ENCODE data around the gene MTCL1. TPM values are rescaled to one million over a fixed set of nuclear protein-coding genes. Genes with fewer than 3 reads are reported as not detected.

Gene MTCL1
- total and polyA plus RNA-seq, 10 of the 15 experiments (the other 5 are each of a cell fraction or from before 2014, with no cell fraction given) = 0.03 to 0.36 (median 0.13) TPM; not detected in 4

DNA sequence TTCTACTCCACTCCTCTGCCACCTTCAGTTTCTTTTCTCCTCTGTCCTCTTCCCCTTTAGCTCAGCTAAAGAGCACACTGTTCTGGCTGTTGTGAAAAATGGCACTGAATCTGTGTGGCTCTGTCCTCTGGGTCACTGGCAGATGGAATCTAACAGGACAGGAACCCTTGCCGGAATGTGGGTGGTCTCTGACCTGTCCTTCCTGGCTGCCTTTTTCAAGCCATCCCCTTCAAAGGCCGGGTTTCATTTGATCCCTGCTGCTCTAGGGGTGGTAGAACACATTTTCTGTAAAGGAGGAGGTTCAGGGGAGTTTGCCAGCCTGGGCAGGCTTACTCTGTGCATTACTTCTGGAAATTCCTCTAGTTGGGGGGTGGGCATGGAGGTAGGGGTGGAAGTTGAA, 29.9 kb downstream of the MTCL1 start:
- Histone ChIP-seq H3K79me2 (ENCODE audit: control insufficient read depth, insufficient read depth, low read length) (no peaks in the 10 kb centered on the region), H3K9ac (ENCODE audit: control insufficient read depth, insufficient read depth, low read length) (no peak overlapping the region), H3K9me3 (replicated peaks; ENCODE audit: control insufficient read depth, insufficient read depth, low read length) (no peaks in the 10 kb centered on the region), H3K36me3 (ENCODE audit: control insufficient read depth in 2 of 2, insufficient read depth in 2 of 2, low read length in 1 of 2) (no peaks in the 10 kb centered on the region), H2AFZ (ENCODE audit: control insufficient read depth, low read depth, low read length) (no peak overlapping the region), H3K4me2 (ENCODE audit: control insufficient read depth, insufficient read depth) (no peak overlapping the region), H3K27ac (ENCODE audit: control insufficient read depth, insufficient read depth) (no peak overlapping the region), H4K20me1 (ENCODE audit: control insufficient read depth, insufficient read depth) (no peaks in the 10 kb centered on the region), H3K4me1 (ENCODE audit: control insufficient read depth, insufficient read depth, low read length) (no peaks in the 10 kb centered on the region), H3K27me3 (replicated peaks in 1 of 2; ENCODE audit: control insufficient read depth in 2 of 2, insufficient read depth in 2 of 2, low read length in 1 of 2) (no peaks in the 10 kb centered on the region; a peak in 1 of 4 replicates), H3K4me3 (no peak overlapping the region)
- no peak for FAIRE-seq
- intact Hi-C loops (cut with micrococcal nuclease; ENCODE audit: unreplicated experiment) = no loop called here
- ChIA-PET SMC1A (ENCODE audit: uncharacterized antibody, unreplicated experiment) (no interaction called here), CTCF (no interaction called here), POLR2A (interaction anchor here (0.6 kb wide), 1 partner anchor 9 kb away, joined by 3 read pairs; no protein-coding TSS in a partner anchor), RAD21 (ENCODE audit: unreplicated experiment) (no interaction called here)
- no peak for ATAC-seq
- no TSS peak for BruUV-seq (replicated peaks)
- WGBS (ENCODE audit: insufficient coverage, insufficient replicate concordance, low lambda C conversion rate, missing lambda C conversion rate) = 46% methylated on average over 2 of the region's 2 CpGs
- in situ Hi-C loops (cut with MboI) = no loop called here
- no peak for DNase-seq (ENCODE audit: low read depth, low spot score)
- TF ChIP-seq TBL1XR1 (IDR thresholded peaks at IDR 0.05; ENCODE audit: low read depth, low read length) (no peak), WRNIP1 (IDR thresholded peaks at IDR 0.05; ENCODE audit: borderline replicate concordance, low read depth, low read length) (no peak), SIX5 (IDR thresholded peaks at IDR 0.05; ENCODE audit: low read depth, low read length, severe bottlenecking) (no peak), KLF5 (IDR thresholded peaks at IDR 0.05; ENCODE audit: partially characterized antibody) (no peak), FOXM1 (IDR thresholded peaks at IDR 0.05; ENCODE audit: low read depth, low read length) (no peak), GABPA (IDR thresholded peaks at IDR 0.05; ENCODE audit: low read depth) (no peak), JUND (IDR thresholded peaks at IDR 0.05; ENCODE audit: low read depth, low read length) (no peak), ZBED1 (IDR thresholded peaks at IDR 0.05; ENCODE audit: borderline replicate concordance) (no peak), HDAC6 (IDR thresholded peaks at IDR 0.05; ENCODE audit: unreplicated experiment) (no peak), MYB (IDR thresholded peaks at IDR 0.05; ENCODE audit: borderline replicate concordance, low read depth, low read length) (no peak), CREM (IDR thresholded peaks at IDR 0.05; ENCODE audit: low read depth) (no peak), ZNF384 (IDR thresholded peaks at IDR 0.05; ENCODE audit: borderline replicate concordance, low read depth, low read length) (no peak)
- TF ChIP-seq, protein P1, sequence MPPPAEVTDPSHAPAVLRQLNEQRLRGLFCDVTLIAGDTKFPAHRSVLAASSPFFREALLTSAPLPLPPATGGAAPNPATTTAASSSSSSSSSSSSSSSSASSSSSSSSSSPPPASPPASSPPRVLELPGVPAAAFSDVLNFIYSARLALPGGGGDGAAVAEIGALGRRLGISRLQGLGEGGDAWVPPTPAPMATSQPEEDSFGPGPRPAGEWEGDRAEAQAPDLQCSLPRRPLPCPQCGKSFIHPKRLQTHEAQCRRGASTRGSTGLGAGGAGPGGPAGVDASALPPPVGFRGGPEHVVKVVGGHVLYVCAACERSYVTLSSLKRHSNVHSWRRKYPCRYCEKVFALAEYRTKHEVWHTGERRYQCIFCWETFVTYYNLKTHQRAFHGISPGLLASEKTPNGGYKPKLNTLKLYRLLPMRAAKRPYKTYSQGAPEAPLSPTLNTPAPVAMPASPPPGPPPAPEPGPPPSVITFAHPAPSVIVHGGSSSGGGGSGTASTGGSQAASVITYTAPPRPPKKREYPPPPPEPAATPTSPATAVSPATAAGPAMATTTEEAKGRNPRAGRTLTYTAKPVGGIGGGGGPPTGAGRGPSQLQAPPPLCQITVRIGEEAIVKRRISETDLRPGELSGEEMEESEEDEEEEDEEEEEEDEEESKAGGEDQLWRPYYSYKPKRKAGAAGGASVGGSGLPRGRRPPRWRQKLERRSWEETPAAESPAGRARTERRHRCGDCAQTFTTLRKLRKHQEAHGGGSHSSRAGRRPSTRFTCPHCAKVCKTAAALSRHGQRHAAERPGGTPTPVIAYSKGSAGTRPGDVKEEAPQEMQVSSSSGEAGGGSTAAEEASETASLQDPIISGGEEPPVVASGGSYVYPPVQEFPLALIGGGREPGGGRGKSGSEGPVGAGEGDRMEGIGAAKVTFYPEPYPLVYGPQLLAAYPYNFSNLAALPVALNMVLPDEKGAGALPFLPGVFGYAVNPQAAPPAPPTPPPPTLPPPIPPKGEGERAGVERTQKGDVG (CRISPR knock-in tag; IDR thresholded peaks at IDR 0.05) = no peak
- TF ChIP-seq, protein P2, sequence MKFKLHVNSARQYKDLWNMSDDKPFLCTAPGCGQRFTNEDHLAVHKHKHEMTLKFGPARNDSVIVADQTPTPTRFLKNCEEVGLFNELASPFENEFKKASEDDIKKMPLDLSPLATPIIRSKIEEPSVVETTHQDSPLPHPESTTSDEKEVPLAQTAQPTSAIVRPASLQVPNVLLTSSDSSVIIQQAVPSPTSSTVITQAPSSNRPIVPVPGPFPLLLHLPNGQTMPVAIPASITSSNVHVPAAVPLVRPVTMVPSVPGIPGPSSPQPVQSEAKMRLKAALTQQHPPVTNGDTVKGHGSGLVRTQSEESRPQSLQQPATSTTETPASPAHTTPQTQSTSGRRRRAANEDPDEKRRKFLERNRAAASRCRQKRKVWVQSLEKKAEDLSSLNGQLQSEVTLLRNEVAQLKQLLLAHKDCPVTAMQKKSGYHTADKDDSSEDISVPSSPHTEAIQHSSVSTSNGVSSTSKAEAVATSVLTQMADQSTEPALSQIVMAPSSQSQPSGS (IDR thresholded peaks at IDR 0.05; ENCODE audit: low read length) = no peak
- TF ChIP-seq, protein P3, sequence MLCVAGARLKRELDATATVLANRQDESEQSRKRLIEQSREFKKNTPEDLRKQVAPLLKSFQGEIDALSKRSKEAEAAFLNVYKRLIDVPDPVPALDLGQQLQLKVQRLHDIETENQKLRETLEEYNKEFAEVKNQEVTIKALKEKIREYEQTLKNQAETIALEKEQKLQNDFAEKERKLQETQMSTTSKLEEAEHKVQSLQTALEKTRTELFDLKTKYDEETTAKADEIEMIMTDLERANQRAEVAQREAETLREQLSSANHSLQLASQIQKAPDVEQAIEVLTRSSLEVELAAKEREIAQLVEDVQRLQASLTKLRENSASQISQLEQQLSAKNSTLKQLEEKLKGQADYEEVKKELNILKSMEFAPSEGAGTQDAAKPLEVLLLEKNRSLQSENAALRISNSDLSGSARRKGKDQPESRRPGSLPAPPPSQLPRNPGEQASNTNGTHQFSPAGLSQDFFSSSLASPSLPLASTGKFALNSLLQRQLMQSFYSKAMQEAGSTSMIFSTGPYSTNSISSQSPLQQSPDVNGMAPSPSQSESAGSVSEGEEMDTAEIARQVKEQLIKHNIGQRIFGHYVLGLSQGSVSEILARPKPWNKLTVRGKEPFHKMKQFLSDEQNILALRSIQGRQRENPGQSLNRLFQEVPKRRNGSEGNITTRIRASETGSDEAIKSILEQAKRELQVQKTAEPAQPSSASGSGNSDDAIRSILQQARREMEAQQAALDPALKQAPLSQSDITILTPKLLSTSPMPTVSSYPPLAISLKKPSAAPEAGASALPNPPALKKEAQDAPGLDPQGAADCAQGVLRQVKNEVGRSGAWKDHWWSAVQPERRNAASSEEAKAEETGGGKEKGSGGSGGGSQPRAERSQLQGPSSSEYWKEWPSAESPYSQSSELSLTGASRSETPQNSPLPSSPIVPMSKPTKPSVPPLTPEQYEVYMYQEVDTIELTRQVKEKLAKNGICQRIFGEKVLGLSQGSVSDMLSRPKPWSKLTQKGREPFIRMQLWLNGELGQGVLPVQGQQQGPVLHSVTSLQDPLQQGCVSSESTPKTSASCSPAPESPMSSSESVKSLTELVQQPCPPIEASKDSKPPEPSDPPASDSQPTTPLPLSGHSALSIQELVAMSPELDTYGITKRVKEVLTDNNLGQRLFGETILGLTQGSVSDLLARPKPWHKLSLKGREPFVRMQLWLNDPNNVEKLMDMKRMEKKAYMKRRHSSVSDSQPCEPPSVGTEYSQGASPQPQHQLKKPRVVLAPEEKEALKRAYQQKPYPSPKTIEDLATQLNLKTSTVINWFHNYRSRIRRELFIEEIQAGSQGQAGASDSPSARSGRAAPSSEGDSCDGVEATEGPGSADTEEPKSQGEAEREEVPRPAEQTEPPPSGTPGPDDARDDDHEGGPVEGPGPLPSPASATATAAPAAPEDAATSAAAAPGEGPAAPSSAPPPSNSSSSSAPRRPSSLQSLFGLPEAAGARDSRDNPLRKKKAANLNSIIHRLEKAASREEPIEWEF (IDR thresholded peaks at IDR 0.05; ENCODE audit: insufficient replicate concordance, low read depth, low read length) = no peak

Measured in GM12878 (cell line).